Stimulated activated CD8-positive, alpha-beta memory T cell treated with anti-CD3 and anti-CD28 coated beads, Interleukin-4, amount 100 ng/mL, for 48 hours (primary cell): Measurements from ENCODE around the gene AXDND1.
"Not testable (repeated sequence)": the region's sequence is repeated elsewhere in the genome, so short reads cannot be mapped to it uniquely, and the experiment has no call there.

Experiments used
- DNase-seq: peaks from one replicate; pipeline ENCODE4 v3.0.0-alpha.2; 2020

AXDND1 gene

GRCh38 chr1:179366093-179366800 is 476 bp downstream of the AXDND1 start:
- DNase-seq = no peak

- DNase-seq = no peak
Measured at GRCh38 chr1:179369751-179370341, 4.1 kb downstream of the AXDND1 start.

- DNase-seq = no peak
Measured at GRCh38 chr1:179372160-179372559, 6.4 kb downstream of the AXDND1 start.

- DNase-seq = no peak
Measured at GRCh38 chr1:179376223-179376622, 10.5 kb downstream of the AXDND1 start.

- DNase-seq = no peak
Measured at GRCh38 chr1:179380299-179380698, 14.5 kb downstream of the AXDND1 start.

- DNase-seq = no peak
Measured at GRCh38 chr1:179384027-179384426, 18.3 kb downstream of the AXDND1 start.

GRCh38 chr1:179385510-179385909 is 19.7 kb downstream of the AXDND1 start:
- no peak for DNase-seq

- no peak for DNase-seq
Measured at GRCh38 chr1:179393721-179394120, 27.9 kb downstream of the AXDND1 start.

GRCh38 chr1:179399399-179399798 is 33.6 kb downstream of the AXDND1 start:
- not testable (repeated sequence) for DNase-seq

GRCh38 chr1:179417760-179418159 is 52.0 kb downstream of the AXDND1 start:
- DNase-seq = not testable (repeated sequence)

- not testable (repeated sequence) for DNase-seq
Measured at GRCh38 chr1:179418706-179419105, 52.9 kb downstream of the AXDND1 start.

- DNase-seq = no peak
Measured at GRCh38 chr1:179424610-179425009, 58.8 kb downstream of the AXDND1 start.

GRCh38 chr1:179425186-179425585 is 59.4 kb downstream of the AXDND1 start:
- no peak for DNase-seq

- DNase-seq = no peak
Measured at GRCh38 chr1:179437171-179437570, 71.4 kb downstream of the AXDND1 start.

- DNase-seq = not testable (repeated sequence)
Measured at GRCh38 chr1:179439646-179440045, 73.9 kb downstream of the AXDND1 start.

- not testable (repeated sequence) for DNase-seq
Measured at GRCh38 chr1:179440301-179440700, 74.5 kb downstream of the AXDND1 start.

- no peak for DNase-seq
Measured at GRCh38 chr1:179440971-179441370, 75.2 kb downstream of the AXDND1 start.

GRCh38 chr1:179441501-179441900 is 75.7 kb downstream of the AXDND1 start:
- DNase-seq = no peak

GRCh38 chr1:179442846-179443245 is 77.1 kb downstream of the AXDND1 start:
- DNase-seq = not testable (repeated sequence)

- no peak for DNase-seq
Measured at GRCh38 chr1:179445593-179445992, 79.8 kb downstream of the AXDND1 start.

GRCh38 chr1:179447489-179447888 is 81.7 kb downstream of the AXDND1 start:
- DNase-seq = no peak

- DNase-seq = no peak
Measured at GRCh38 chr1:179448437-179449149, 82.8 kb downstream of the AXDND1 start.

- DNase-seq = not testable (repeated sequence)
Measured at GRCh38 chr1:179459606-179460206, 93.9 kb downstream of the AXDND1 start.

GRCh38 chr1:179465661-179466060 is 99.9 kb downstream of the AXDND1 start:
- not testable (repeated sequence) for DNase-seq
